ENCODE data around the gene TBX3.

Gene TBX3

DNA sequence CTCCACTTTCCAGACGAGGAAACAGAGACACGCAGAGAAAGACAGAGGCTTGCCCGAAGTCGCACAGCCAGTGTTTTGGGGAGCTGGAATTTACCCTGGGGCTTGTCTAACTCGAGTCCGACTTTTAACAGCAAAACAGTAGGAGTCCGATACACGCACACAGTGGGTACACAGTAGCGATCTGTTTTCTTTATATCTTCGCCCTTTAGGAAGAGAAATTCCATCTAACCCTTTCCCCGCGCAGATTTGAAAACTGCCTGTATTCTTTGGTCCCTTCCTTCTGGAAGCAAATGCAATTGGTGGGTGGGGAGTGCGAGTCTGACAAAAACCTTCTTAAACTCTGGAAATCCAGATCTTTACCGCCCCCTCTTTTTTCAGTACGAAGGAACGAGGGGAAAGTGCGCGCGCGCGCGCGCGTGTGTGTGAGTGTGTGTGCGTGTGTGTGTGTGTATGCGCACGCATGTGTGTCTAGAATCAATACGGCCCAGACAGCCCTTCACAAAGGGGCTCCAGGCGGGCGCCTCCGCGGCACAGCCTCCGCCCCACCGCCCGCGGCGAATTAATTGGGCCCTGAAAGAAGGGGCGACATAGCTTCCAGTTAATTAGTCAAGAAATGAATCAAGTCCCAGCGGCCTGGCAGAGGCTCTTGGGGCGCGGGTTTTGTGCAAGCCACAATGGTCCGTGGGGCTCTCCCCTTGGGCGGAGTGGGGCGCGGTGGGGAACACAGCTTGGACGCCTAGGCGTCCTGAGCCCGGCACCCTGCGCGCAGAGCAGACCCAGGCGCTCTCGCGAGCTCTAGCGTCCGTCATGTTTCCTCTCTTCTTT, 14.0 kb upstream of the TBX3 start:
- Histone ChIP-seq H2AFZ (ENCODE audit: low read depth) (no peak overlapping the region), H3K4me3 (IDR thresholded peaks at IDR 0.05; ENCODE audit: insufficient read depth, low read depth, low read length) (no peak overlapping the region)

DNA sequence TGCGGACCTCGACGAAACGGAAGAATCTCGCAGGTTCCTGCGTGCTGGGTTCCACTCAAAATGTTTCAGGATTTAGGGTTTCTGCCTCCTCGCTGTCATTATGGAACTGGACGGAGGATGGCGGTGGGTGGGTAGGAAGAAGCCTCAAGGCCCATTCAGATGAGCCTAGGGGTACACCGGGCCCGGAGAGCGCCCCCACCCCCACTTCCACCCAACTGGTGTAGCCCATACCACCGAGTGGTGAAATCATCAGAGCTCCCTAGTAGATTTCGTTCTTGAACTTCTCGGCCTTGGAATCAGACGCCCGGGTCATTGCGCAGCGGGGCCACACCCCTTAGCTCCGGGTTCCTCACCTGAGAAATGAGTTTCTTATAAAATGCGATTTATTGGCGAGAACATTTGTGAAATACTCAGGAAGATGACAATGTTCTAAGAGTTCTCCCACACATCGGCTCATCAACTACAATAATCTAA, 13.3 kb upstream of the TBX3 start:
- Histone ChIP-seq H2AFZ (ENCODE audit: low read depth) (no peak overlapping the region), H4K20me1 (ENCODE audit: insufficient read depth) (no peaks in the 10 kb centered on the region), H3K36me3 (ENCODE audit: insufficient read depth) (no peaks in the 10 kb centered on the region), H3K4me1 (ENCODE audit: low read depth, poor library complexity, severe bottlenecking) (no peaks in the 10 kb centered on the region), H3K27me3 (ENCODE audit: insufficient read depth, low read depth) (no peaks in the 10 kb centered on the region), H3K27ac (no peak overlapping the region), H3K4me2 (no peak overlapping the region), H3K9ac (no peak overlapping the region), H3K4me3 (IDR thresholded peaks at IDR 0.05; ENCODE audit: insufficient read depth, low read depth, low read length) (no peak overlapping the region), H3K79me2 (ENCODE audit: insufficient read depth, low read depth) (no peaks in the 10 kb centered on the region)
- TF ChIP-seq, protein P1, sequence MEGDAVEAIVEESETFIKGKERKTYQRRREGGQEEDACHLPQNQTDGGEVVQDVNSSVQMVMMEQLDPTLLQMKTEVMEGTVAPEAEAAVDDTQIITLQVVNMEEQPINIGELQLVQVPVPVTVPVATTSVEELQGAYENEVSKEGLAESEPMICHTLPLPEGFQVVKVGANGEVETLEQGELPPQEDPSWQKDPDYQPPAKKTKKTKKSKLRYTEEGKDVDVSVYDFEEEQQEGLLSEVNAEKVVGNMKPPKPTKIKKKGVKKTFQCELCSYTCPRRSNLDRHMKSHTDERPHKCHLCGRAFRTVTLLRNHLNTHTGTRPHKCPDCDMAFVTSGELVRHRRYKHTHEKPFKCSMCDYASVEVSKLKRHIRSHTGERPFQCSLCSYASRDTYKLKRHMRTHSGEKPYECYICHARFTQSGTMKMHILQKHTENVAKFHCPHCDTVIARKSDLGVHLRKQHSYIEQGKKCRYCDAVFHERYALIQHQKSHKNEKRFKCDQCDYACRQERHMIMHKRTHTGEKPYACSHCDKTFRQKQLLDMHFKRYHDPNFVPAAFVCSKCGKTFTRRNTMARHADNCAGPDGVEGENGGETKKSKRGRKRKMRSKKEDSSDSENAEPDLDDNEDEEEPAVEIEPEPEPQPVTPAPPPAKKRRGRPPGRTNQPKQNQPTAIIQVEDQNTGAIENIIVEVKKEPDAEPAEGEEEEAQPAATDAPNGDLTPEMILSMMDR (conservative IDR thresholded peaks at IDR 0.05; ENCODE audit: low read depth, low read length): no peak

More for the DNA sequence above, 14.0 kb upstream of the TBX3 start:
- Histone ChIP-seq H3K27me3 (ENCODE audit: insufficient read depth, low read depth) (no peaks in the 10 kb centered on the region), H3K79me2 (ENCODE audit: insufficient read depth, low read depth) (no peaks in the 10 kb centered on the region), H3K36me3 (ENCODE audit: insufficient read depth) (no peaks in the 10 kb centered on the region), H3K9ac (no peak overlapping the region), H3K4me2 (no peak overlapping the region), H3K4me1 (ENCODE audit: low read depth, poor library complexity, severe bottlenecking) (no peaks in the 10 kb centered on the region), H3K27ac (no peak overlapping the region), H4K20me1 (ENCODE audit: insufficient read depth) (no peaks in the 10 kb centered on the region)
- TF ChIP-seq, protein P1 (conservative IDR thresholded peaks at IDR 0.05; ENCODE audit: low read depth, low read length): no peak

DNA sequence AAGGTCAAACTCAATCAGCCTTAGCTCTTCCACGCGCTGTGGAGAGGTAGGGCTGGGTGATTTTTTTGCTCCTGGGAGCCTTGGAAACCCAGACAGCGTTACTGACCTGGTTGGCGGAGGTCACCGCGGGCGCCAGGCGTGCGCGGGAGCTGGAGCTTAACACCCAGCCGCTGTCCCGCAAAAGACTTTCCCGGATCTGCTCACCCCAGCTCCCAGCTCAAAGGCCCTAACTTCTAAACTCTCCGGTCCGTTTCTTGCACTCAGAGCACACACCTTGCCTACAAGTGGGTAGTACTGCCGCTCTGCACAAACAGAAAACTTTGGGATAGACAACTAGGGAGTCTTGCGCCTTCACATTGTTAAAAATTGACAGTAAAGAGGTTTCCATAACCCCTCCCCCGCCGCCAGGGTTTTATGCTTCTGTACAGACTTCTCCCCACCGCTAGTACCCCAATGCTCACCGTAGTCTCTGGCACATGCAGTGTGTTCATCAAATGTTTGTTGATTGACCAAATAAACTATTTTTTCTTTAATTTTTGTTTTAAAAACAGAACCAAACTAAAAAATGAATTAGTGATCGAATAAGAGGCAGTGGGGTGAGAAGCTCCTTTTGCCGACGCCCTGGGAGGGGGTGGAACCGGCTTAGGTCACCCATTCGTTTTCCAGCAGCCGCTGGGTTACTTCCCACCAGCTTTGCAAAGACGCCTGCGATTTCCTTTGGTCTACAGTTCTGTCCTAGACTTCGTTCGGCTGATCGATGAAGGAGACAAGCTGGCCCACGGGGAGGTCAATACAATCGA, 12.7 kb upstream of the TBX3 start:
- Histone ChIP-seq H3K27ac (no peak overlapping the region), H3K36me3 (ENCODE audit: insufficient read depth) (no peaks in the 10 kb centered on the region), H4K20me1 (ENCODE audit: insufficient read depth) (no peaks in the 10 kb centered on the region), H3K27me3 (ENCODE audit: insufficient read depth, low read depth) (no peaks in the 10 kb centered on the region), H2AFZ (ENCODE audit: low read depth) (no peak overlapping the region), H3K79me2 (ENCODE audit: insufficient read depth, low read depth) (no peaks in the 10 kb centered on the region), H3K4me1 (ENCODE audit: low read depth, poor library complexity, severe bottlenecking) (no peaks in the 10 kb centered on the region), H3K9ac (no peak overlapping the region), H3K4me2 (no peak overlapping the region), H3K4me3 (IDR thresholded peaks at IDR 0.05; ENCODE audit: insufficient read depth, low read depth, low read length) (no peak overlapping the region)
- TF ChIP-seq, protein P1 (conservative IDR thresholded peaks at IDR 0.05; ENCODE audit: low read depth, low read length): no peak

DNA sequence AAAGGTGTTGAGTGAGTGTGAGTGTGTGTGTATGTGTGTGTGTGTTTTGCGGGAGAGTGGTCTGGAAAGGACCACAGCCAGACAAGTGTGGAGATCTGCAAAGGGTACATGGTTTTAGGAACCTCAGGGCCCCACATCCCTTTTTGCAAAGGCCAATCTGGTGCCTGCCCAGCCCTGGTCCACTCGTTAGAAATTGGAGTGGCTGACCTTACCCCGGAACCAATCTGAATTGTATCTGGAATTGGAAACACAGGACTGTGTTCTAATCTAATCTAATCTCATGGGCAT, 11.3 kb upstream of the TBX3 start:
- TF ChIP-seq, protein P1 (conservative IDR thresholded peaks at IDR 0.05; ENCODE audit: low read depth, low read length): no peak
- Histone ChIP-seq H4K20me1 (ENCODE audit: insufficient read depth) (no peaks in the 10 kb centered on the region), H3K27ac (no peak overlapping the region)

More for the DNA sequence above, 11.3 kb upstream of the TBX3 start:
- H3K4me1 ChIP-seq (ENCODE audit: low read depth, poor library complexity, severe bottlenecking): no peaks in the 10 kb centered on the region
- no peak overlapping the region for H2AFZ ChIP-seq (ENCODE audit: low read depth)
- no peak overlapping the region for H3K9ac ChIP-seq
- H3K4me2 ChIP-seq: no peak overlapping the region
- H3K4me3 ChIP-seq (IDR thresholded peaks at IDR 0.05; ENCODE audit: insufficient read depth, low read depth, low read length): no peak overlapping the region
- H3K79me2 ChIP-seq (ENCODE audit: insufficient read depth, low read depth): no peaks in the 10 kb centered on the region
- H3K36me3 ChIP-seq (ENCODE audit: insufficient read depth): no peaks in the 10 kb centered on the region
- H3K27me3 ChIP-seq (ENCODE audit: insufficient read depth, low read depth): no peaks in the 10 kb centered on the region

Measured in KMS-11 (cell line).